SJSA1 (cell line): ENCODE results near the gene PRKX. TPM values are rescaled to one million over a fixed set of nuclear protein-coding genes. Genes with fewer than 3 reads are reported as not detected.
"Not testable (repeated sequence)": the region's sequence is repeated elsewhere in the genome, so short reads cannot be mapped to it uniquely, and the experiment has no call there.

ENCODE experiments used
- DNase-seq, 2 experiments: peaks; one replicate each; pipeline ENCODE4 v3.0.0-alpha.2; 2015 to 2020; ENCODE audit warnings: low spot score in 2 of 2, low read depth in 1 of 2
- H3K27ac ChIP-seq: fragments of 250-450 bp; sonication (Bioruptor Pico); 2 replicates; pipeline ENCODE4 v1.5.1; 2020; ENCODE audit warnings: mild to moderate bottlenecking, moderate library complexity
- H3K27me3 ChIP-seq: fragments of 250-450 bp; sonication (Bioruptor Pico); replicated peaks from 2 replicates; pipeline ENCODE4 v1.5.1; 2020; ENCODE audit warnings: mild to moderate bottlenecking, moderate library complexity
- H3K36me3 ChIP-seq: fragments of 250-450 bp; sonication (Bioruptor Pico); 2 replicates; pipeline ENCODE4 v1.5.1; 2020; ENCODE audit warnings: mild to moderate bottlenecking
- H3K4me1 ChIP-seq: fragments of 250-450 bp; sonication (Bioruptor Pico); replicated peaks from 2 replicates; pipeline ENCODE4 v1.6.1; 2021; ENCODE audit warnings: mild to moderate bottlenecking
- H3K4me3 ChIP-seq: fragments of 250-450 bp; sonication (Bioruptor Pico); 2 replicates; pipeline ENCODE4 v1.5.1; 2020; ENCODE audit warnings: mild to moderate bottlenecking
- H3K9me3 ChIP-seq: fragments of 250-450 bp; sonication (Bioruptor Pico); replicated peaks from 2 replicates; pipeline ENCODE4 v1.5.1; 2020; ENCODE audit warnings: mild to moderate bottlenecking
- total RNA-seq: library from RNA; depleted of rRNA; stranded (reverse); fragments of >200 nt; shearing (Covaris generic); gene quantifications from 2 replicates; pipeline ENCODE4 v1.2.3, GENCODE V29; 2014

PRKX gene
- total RNA-seq, 1 experiment from 2014 or later = 8.3 TPM

DNA sequence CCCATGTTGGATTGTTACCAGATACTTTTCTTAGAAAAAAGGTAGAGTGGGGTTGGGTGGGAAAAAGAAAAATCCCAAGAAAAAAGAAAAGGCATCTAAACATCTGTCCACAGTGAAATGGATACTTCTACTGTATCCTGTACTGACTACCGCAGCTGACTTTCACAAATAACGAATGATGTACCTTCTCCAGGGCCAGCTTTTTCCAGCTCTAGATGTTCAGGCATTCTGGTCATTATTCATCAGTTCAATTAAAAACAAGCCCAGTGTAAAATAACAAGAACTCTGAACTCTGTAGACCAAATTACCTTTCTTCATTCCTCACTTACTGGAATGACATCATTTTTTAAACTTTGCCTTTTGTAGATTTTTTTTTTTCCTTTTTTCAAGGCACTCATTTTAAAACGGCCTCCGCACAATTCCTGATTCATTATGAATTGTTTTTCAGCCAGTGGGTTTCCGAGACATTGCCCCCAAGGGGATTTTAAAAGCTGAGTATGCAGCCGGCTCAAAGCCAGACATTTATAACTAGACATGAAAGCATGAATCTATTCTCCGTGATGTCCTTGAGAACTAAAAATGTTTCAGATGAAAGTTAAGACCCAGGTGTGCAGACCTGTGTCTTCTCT lies 113.5 kb downstream of the PRKX start:
- no peak overlapping the region for H3K27ac ChIP-seq
- DNase-seq = no peak
- no peaks in the 10 kb centered on the region for H3K27me3 ChIP-seq
- H3K4me1 ChIP-seq = no peaks in the 10 kb centered on the region
- no peaks in the 10 kb centered on the region for H3K9me3 ChIP-seq
- H3K36me3 ChIP-seq = no peaks in the 10 kb centered on the region
- no peak overlapping the region for H3K4me3 ChIP-seq

DNA sequence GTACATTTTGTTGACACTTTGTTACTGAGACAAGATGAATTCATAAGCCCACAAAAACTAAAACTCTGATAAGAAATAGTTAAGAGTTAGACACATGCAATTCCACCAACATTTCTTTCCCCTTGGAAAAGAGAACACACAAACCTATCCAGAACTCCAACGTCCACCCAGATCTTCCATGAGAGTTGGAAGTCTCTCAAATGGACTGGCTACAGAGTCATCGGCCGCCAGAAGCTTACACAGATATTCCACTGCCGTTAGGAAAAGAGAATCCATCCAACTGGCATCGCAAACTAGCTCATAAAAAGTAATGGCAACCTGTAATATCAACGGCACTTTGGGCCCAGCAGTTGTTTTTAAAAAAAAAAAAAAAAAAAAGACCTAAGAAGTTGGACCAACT lies 114.7 kb downstream of the PRKX start:
- no peak overlapping the region for H3K27ac ChIP-seq
- H3K36me3 ChIP-seq = no peaks in the 10 kb centered on the region
- no peak overlapping the region for H3K4me3 ChIP-seq
- no peak for DNase-seq
- no peaks in the 10 kb centered on the region for H3K9me3 ChIP-seq
- no peaks in the 10 kb centered on the region for H3K4me1 ChIP-seq
- no peaks in the 10 kb centered on the region for H3K27me3 ChIP-seq

DNA sequence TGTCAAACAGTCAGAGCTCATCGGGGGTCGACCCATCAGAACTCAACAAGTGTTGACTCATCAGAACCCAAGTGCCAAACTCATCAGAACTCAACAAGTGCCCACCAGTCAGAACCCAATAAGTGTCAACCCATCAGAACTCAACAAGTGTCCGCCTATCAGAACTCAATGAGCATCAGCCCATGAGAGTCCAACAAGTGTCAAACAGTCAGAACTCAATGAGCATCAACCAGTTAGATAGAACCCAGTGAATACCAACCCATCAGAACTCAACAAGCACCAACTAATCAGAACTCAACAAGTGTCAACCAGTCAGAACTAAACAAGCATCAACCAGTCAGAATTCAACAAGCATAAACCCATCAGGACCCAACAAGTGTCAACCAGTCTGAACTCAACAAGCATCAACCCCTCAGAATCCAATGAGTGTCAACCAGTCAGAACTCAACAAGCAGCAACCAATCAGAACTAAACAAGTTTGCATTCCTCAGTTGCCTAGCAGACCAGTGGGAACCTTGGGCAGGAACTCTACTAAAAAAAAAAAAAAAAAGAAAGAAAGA lies 115.3 kb downstream of the PRKX start:
- no peaks in the 10 kb centered on the region for H3K36me3 ChIP-seq
- no peaks in the 10 kb centered on the region for H3K4me1 ChIP-seq
- H3K4me3 ChIP-seq = no peak overlapping the region
- H3K9me3 ChIP-seq = no peaks in the 10 kb centered on the region
- no peaks in the 10 kb centered on the region for H3K27me3 ChIP-seq
- DNase-seq = no peak
- no peak overlapping the region for H3K27ac ChIP-seq

DNA sequence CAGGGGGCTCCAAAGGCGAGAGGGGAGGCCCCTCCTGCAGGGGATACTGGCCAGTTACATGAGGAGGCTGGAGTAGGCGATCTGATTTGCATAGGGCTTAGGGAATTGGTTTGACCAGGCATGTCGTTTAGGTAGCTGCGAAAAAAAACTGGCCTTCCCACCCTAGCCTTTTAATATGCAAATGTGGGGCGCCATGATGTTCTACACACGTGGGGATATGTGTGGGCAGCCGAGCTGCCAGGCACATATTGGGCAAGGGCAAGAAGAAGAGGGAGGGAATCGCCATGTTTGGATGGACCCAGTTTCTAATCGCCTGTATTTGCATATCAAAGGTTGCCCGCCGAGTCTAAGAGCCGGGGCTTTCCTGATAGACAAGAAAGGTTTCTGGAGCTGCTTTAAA lies 121.3 kb downstream of the PRKX start:
- Histone ChIP-seq H3K27me3 (no peaks in the 10 kb centered on the region), H3K36me3 (no peaks in the 10 kb centered on the region), H3K4me1 (no peaks in the 10 kb centered on the region), H3K9me3 (no peaks in the 10 kb centered on the region), H3K27ac (no peak overlapping the region), H3K4me3 (no peak overlapping the region)
- DNase-seq = no peak

DNA sequence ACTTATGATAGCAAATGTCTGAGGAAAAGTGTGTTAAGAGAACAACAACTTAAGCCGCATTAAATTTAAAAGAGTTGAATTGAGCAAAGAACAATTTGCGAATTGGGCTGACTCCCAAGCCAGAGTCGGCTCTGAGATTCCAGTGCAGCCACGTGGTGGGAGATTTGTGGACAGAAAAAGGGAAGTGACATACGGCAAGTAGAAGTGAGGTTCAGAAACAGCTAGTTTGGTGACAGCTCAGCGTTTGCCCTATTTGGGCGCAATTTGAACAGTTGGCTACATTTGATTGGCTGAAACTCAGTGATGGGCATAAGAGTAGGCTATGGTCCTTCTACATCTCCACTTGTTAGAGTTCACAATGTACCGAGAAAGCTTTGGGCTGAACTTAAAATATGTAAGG lies 124.0 kb downstream of the PRKX start:
- DNase-seq = no peak
- no peaks in the 10 kb centered on the region for H3K4me1 ChIP-seq
- no peak overlapping the region for H3K27ac ChIP-seq
- no peaks in the 10 kb centered on the region for H3K27me3 ChIP-seq
- H3K4me3 ChIP-seq = no peak overlapping the region
- no peaks in the 10 kb centered on the region for H3K36me3 ChIP-seq
- no peaks in the 10 kb centered on the region for H3K9me3 ChIP-seq

DNA sequence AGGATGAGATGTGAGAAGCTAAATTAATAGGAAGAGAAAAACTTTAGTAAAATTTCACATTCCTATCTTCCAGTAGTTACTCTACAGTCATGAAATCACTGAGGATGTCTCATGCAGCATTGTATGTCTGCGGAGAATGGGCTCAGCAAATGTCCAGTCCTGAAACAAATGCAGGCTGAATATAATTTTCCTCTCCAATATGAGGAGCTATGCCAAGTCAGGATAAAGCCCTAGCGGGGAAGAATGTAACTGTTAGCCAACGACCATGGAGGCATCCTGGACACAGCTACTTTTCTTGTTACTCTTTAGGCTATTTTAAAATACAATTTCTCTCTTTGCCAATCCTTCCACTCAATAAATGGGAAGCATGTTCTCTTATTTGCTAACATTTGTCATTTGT lies 127.7 kb downstream of the PRKX start:
- Histone ChIP-seq H3K9me3 (no peaks in the 10 kb centered on the region), H3K4me3 (no peak overlapping the region), H3K36me3 (no peaks in the 10 kb centered on the region), H3K27me3 (no peaks in the 10 kb centered on the region), H3K27ac (no peak overlapping the region), H3K4me1 (no peaks in the 10 kb centered on the region)
- DNase-seq = no peak

DNA sequence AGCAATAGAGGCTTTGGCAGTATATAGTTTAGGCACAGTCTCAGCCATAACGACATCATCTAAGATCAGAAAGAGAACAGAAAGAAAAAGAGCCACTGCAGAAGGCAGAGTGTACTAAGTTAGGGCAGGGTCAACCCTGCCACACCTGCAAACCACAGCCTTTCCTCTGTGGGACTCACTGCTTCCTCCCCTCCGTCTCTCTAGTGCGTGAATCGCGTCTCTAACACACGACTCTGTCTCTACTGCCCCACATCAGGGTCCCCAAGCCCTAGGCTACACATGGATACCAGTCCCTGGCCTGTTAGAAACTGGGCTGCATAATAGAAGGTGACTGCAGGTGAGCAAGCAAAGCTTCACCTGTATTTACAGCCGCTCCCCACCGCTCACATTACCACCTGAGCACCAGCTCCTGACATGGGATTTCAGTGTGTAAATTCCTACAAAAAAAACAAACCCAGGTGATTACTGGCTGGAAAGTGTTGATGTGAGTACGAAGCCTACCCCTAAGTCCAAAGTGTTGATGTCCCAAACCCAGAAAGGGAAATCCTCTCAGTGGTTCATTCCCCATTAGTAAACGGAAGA lies 128.9 kb downstream of the PRKX start:
- Histone ChIP-seq H3K27me3 (no peaks in the 10 kb centered on the region), H3K36me3 (no peaks in the 10 kb centered on the region), H3K27ac (no peak overlapping the region), H3K4me1 (no peaks in the 10 kb centered on the region), H3K4me3 (no peak overlapping the region), H3K9me3 (no peaks in the 10 kb centered on the region)
- no peak for DNase-seq

DNA sequence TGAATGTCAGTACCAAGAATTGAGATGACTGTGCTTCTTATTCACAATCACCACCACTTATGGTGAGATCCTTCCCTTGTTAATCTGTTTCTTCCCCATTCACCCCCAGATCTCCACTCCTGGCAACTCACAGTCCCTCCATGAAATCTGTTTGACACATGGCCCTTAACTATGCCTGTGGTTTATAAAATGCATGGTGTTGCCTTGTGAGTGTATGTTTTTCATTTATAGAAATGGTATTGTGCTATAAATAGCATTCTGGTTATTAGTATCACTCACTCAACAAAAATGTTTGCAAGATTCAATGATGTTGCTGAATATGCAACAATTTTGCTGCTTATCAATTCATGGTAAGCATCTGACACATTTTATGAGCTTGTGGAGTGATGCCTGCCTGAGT lies 131.0 kb downstream of the PRKX start:
- no peaks in the 10 kb centered on the region for H3K27me3 ChIP-seq

DNA sequence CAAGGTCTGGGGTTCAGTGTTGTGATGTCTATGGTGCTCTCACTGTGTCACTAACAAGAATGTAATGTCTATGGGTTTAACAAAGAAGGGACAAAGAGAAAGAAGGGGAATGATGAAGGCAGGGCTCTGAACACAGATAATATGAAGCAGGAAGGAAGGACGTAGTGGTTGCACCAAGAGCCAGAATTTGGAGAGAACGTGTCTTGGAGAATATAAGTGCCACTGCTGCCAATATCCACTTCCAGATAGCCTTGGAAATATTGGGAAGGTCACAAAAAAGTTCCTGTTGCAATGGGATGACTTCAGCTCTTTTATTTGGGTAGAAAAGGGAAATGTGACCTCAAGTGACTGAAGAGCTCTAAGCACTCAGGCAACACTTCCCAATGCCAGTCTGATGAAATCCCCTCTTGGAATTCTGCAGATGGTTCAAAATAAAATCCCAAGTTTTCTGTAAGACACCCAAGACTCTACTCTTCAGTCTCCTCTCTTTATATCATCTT lies 131.8 kb downstream of the PRKX start:
- H3K27me3 ChIP-seq = no peaks in the 10 kb centered on the region
- no peak overlapping the region for H3K27ac ChIP-seq
- DNase-seq = no peak
- no peaks in the 10 kb centered on the region for H3K4me1 ChIP-seq
- H3K9me3 ChIP-seq = no peaks in the 10 kb centered on the region
- no peaks in the 10 kb centered on the region for H3K36me3 ChIP-seq
- H3K4me3 ChIP-seq = no peak overlapping the region

More for the DNA sequence above, 131.0 kb downstream of the PRKX start:
- Histone ChIP-seq H3K36me3 (no peaks in the 10 kb centered on the region), H3K4me1 (no peaks in the 10 kb centered on the region), H3K4me3 (no peak overlapping the region), H3K27ac (no peak overlapping the region), H3K9me3 (no peaks in the 10 kb centered on the region)
- DNase-seq = no peak

DNA sequence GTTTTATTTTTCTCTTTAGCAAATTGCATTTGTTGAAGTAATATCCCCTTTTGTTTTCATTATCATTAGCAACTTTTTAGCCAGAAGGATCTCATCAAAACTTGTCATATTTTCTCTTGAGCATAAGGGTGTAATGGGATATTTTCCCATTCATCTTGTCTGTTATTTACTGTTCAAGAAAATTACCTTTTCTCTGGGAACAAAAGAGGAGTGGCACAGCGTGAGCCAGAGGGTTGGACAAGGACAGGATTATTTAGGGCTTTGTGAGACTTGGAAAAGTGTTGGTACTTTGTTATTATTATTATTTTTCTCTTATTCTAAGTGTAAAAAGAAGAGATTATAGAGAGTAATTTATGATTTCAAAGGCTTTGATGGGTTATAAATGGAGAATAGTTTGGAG lies 135.9 kb downstream of the PRKX start:
- H3K36me3 ChIP-seq = no peaks in the 10 kb centered on the region
- no peak overlapping the region for H3K27ac ChIP-seq
- H3K4me3 ChIP-seq = no peak overlapping the region
- H3K4me1 ChIP-seq = no peaks in the 10 kb centered on the region
- H3K27me3 ChIP-seq = no peaks in the 10 kb centered on the region
- no peaks in the 10 kb centered on the region for H3K9me3 ChIP-seq
- DNase-seq = no peak

DNA sequence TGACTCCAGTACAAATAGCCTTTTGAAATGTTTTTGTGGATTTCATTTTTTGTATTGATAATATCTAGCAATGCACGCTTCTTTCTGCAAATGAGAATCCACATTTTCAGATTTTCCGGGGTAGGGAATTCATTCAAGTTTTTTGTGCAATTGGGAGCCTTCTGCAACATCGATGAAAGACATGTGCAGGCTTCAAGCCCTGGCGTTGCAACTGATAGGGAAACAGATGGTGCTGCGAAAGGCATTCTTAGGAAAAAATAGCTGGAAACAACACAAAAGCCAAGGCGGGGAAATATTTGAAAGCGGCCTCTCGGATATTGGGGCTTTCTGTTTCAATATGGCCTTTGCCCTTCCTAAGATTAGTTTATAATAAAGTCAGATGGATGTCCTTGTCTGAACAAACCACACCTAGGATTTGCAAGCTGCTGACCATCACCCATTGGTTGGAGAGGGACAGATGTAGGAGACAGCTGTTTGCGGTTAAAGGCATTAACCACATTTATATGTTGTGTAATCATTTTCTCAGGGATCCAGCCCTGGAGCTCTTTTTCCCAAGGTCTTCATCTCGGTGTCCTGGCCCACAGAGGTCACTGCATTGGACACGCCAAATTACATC lies 136.5 kb downstream of the PRKX start:
- Histone ChIP-seq H3K27ac (no peak overlapping the region), H3K9me3 (no peaks in the 10 kb centered on the region), H3K4me3 (no peak overlapping the region), H3K4me1 (no peaks in the 10 kb centered on the region), H3K36me3 (no peaks in the 10 kb centered on the region), H3K27me3 (no peaks in the 10 kb centered on the region)
- no peak for DNase-seq

DNA sequence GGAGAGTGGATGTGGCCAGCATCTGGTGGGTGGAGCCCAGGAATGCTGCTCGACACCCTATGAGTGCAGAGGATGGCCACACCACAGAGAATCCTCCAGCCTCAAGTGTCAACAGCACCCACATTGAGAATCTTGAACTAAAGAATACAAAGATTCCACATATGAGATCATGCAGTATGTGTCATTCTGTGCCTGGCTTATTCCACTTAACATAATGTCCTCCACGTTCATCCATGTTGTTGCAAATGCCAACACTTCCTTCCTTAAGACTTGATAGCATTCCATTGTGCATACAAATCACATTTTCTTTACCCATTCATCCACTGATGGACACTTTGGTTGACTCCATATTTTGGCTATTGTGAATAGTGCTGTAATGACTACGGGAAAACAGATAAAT lies 145.8 kb downstream of the PRKX start:
- Histone ChIP-seq H3K27me3 (no peaks in the 10 kb centered on the region), H3K9me3 (no peaks in the 10 kb centered on the region), H3K4me3 (no peak overlapping the region), H3K4me1 (no peaks in the 10 kb centered on the region), H3K27ac (no peak overlapping the region), H3K36me3 (no peaks in the 10 kb centered on the region)
- no peak for DNase-seq

DNA sequence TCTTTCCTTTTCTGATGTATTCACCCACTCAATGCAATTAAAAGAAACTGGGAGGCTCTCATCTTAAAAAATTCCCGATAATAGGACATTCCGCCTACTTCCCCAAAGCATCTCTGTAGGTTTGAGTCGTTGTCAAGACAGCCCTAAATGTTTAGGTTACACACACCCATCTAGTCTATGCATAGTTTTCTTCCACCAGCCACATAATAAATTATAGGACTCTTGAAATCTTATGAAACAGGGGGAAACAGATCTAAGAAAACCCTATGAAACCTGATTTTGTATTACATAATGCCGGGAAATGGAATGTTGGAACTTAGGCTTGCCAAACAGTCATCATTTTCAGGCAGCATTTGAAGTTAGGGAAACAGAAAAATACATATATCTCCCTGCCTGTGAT lies 150.0 kb downstream of the PRKX start:
- H3K36me3 ChIP-seq = no peaks in the 10 kb centered on the region
- no peaks in the 10 kb centered on the region for H3K9me3 ChIP-seq
- H3K27me3 ChIP-seq = no peaks in the 10 kb centered on the region
- no peaks in the 10 kb centered on the region for H3K4me1 ChIP-seq
- H3K4me3 ChIP-seq = no peak overlapping the region
- H3K27ac ChIP-seq = no peak overlapping the region
- DNase-seq = no peak

DNA sequence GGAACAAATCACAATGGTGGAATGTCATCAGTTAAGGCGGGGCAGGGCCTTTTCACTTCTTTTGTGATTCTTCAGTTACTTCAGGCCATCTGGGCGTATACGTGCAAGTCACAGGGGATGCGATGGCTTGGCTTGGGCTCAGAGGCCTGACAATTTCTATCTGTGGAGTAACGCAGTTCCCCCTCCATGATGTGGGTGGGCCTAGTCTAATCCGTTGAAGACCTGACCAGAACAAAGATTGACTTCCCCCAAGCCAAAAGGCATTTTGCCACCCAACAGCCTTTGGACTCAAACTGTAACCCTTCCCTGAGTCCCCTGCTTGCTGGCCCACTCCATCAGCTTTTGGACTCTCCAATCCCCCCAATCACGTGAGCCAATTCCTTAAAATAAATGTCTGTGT lies 153.4 kb downstream of the PRKX start:
- H3K4me3 ChIP-seq, H3K27ac ChIP-seq, H3K4me1 ChIP-seq, H3K9me3 ChIP-seq, H3K36me3 ChIP-seq, DNase-seq, H3K27me3 ChIP-seq: not testable (repeated sequence)
